H1 (cell line): ENCODE results near the gene CORO7. TPM values are rescaled to one million over a fixed set of nuclear protein-coding genes. Genes with fewer than 3 reads are reported as not detected.
"Not testable (repeated sequence)": the region's sequence is repeated elsewhere in the genome, so short reads cannot be mapped to it uniquely, and the experiment has no call there.

Experiments used
- CTCF ChIA-PET: fragments of 300-600 bp; sonication (Branson Sonifier 250); formaldehyde crosslinking; loops from one replicate; lab custom pipeline; 2021; ENCODE audit not compliant: partially characterized antibody; lab: Charles Lee
- POLR2A ChIA-PET: fragments of 300-600 bp; sonication (Branson Sonifier 250); formaldehyde crosslinking; loops from one replicate; lab custom pipeline; 2021; ENCODE audit warnings: inconsistent platforms; ENCODE audit not compliant: partially characterized antibody; lab: Charles Lee
- DNase-seq, 2 experiments: peaks; one replicate each; pipeline versions ENCODE4 v3.0.0 to v3.0.0-alpha.2; 2010 to 2022; ENCODE audit warnings: low spot score in 2 of 2, low read depth in 1 of 2, mixed read lengths in 1 of 2
- FAIRE-seq: peaks from 2 replicates; lab custom pipeline; 2011; peaks lifted over from hg19 to GRCh38; lab: Jason Lieb, UNC
- H2AFZ ChIP-seq: 2 replicates; pipeline ENCODE4 v1.8.1; 2012; ENCODE audit warnings: low read length, inconsistent platforms
- H2AK5ac ChIP-seq: 2 replicates; pipeline ENCODE4 v1.6.1; 2013; ENCODE audit warnings: low read depth, low read length
- H2BK120ac ChIP-seq: replicated peaks from 2 replicates; pipeline ENCODE3; 2013; ENCODE audit warnings: low read depth, low read length, inconsistent platforms
- H2BK12ac ChIP-seq: 2 replicates; pipeline ENCODE4 v1.6.1; 2013; ENCODE audit warnings: low read depth, low read length
- H2BK15ac ChIP-seq: 2 replicates; pipeline ENCODE4 v1.6.1; 2013; ENCODE audit warnings: low read length
- H2BK20ac ChIP-seq: 2 replicates; pipeline ENCODE4 v1.6.1; 2013; ENCODE audit warnings: low read length
- H2BK5ac ChIP-seq: 2 replicates; pipeline ENCODE4 v1.6.1; 2013; ENCODE audit warnings: low read depth, low read length
- H3K14ac ChIP-seq: 2 replicates; pipeline ENCODE4 v1.6.1; 2013; ENCODE audit warnings: inconsistent platforms; ENCODE audit not compliant: insufficient read length
- H3K18ac ChIP-seq: 2 replicates; pipeline ENCODE4 v1.6.1; 2013; ENCODE audit warnings: low read length; ENCODE audit errors: extremely low read depth
- H3K23ac ChIP-seq: 2 replicates; pipeline ENCODE4 v1.6.1; 2013; ENCODE audit warnings: inconsistent platforms; ENCODE audit not compliant: insufficient read length
- H3K23me2 ChIP-seq: 2 replicates; pipeline ENCODE4 v1.6.1; 2013; ENCODE audit warnings: low read depth, low read length
- H3K27ac ChIP-seq: 2 replicates; pipeline ENCODE4 v1.6.1; 2011; ENCODE audit warnings: low read depth, low read length, inconsistent platforms
- H3K27me3 ChIP-seq, 4 experiments: replicated peaks in 1 of 4; 1 replicate in 1 of 4; 2 replicates in 3 of 4; pipeline versions ENCODE4 v1.6.1 to v1.8.1; 2011 to 2013; ENCODE audit warnings: low read length in 3 of 4, mild to moderate bottlenecking in 3 of 4, inconsistent platforms in 2 of 4, mixed read lengths in 2 of 4, moderate library complexity in 1 of 4; ENCODE audit not compliant: control insufficient read depth in 3 of 4, insufficient read depth in 3 of 4; ENCODE audit errors: extremely low read depth in 1 of 4
- H3K36me3 ChIP-seq, 4 experiments: 2 replicates each; pipeline versions ENCODE4 v1.6.1 to v1.8.1; 2011 to 2013; ENCODE audit warnings: mild to moderate bottlenecking in 4 of 4, low read length in 3 of 4, moderate library complexity in 2 of 4, control low read depth in 1 of 4, inconsistent platforms in 1 of 4; ENCODE audit not compliant: insufficient read depth in 4 of 4, control insufficient read depth in 2 of 4
- H3K4ac ChIP-seq: replicated peaks from 2 replicates; pipeline ENCODE3; 2013; ENCODE audit warnings: low read length, low read depth, mixed read lengths, inconsistent platforms; ENCODE audit not compliant: insufficient read length
- H3K4me1 ChIP-seq, 4 experiments: replicated peaks in 1 of 4; 1 replicate in 1 of 4; 2 replicates in 3 of 4; pipeline versions ENCODE4 v1.6.1 to v1.8.1; 2011 to 2013; ENCODE audit warnings: low read length in 3 of 4, inconsistent platforms in 2 of 4, mixed read lengths in 1 of 4; ENCODE audit not compliant: insufficient read depth in 4 of 4, control insufficient read depth in 3 of 4
- H3K4me2 ChIP-seq, 2 experiments: 2 replicates each; pipeline versions ENCODE4 v1.6.1 to v1.8.1; 2011 to 2013; ENCODE audit warnings: low read depth in 2 of 2, low read length in 2 of 2, control low read depth in 1 of 2, inconsistent platforms in 1 of 2, mild to moderate bottlenecking in 1 of 2; ENCODE audit not compliant: insufficient read depth in 1 of 2
- H3K4me3 ChIP-seq, 4 experiments: fragments of 200-600, 300-600 bp in 1 of 4; sonication (generic), shearing (Covaris generic), sonication (Bioruptor Twin) in 1 of 4; 2 replicates each; pipeline versions ENCODE4 v1.5.1 to v1.8.1; 2011 to 2016; ENCODE audit warnings: low read length in 4 of 4, low read depth in 3 of 4, control low read depth in 2 of 4, inconsistent platforms in 2 of 4, mild to moderate bottlenecking in 2 of 4, mixed read lengths in 1 of 4, moderate library complexity in 1 of 4; ENCODE audit not compliant: insufficient read depth in 2 of 4; ENCODE audit errors: extremely low read depth in 1 of 4
- H3K56ac ChIP-seq: replicated peaks from 2 replicates; pipeline ENCODE3; 2013; ENCODE audit warnings: low read depth, mild to moderate bottlenecking, mixed read lengths, low read length, inconsistent platforms; ENCODE audit not compliant: insufficient read length
- H3K79me1 ChIP-seq: 2 replicates; pipeline ENCODE4 v1.6.1; 2013; ENCODE audit warnings: low read depth, low read length, control low read depth
- H3K79me2 ChIP-seq, 2 experiments: 2 replicates each; pipeline versions ENCODE4 v1.6.1 to v1.8.1; 2012 to 2013; ENCODE audit warnings: low read length in 2 of 2, mild to moderate bottlenecking in 2 of 2, inconsistent platforms in 1 of 2; ENCODE audit not compliant: insufficient read depth in 2 of 2, control insufficient read depth in 1 of 2
- H3K9ac ChIP-seq, 4 experiments: replicated peaks in 1 of 4; 1 replicate in 1 of 4; 2 replicates in 3 of 4; pipeline versions ENCODE4 v1.6.1 to v1.8.1; 2011 to 2013; ENCODE audit warnings: low read depth in 3 of 4, low read length in 3 of 4, control low read depth in 2 of 4, mild to moderate bottlenecking in 2 of 4, moderate library complexity in 2 of 4, inconsistent platforms in 1 of 4; ENCODE audit errors: extremely low read depth in 1 of 4
- H3K9me3 ChIP-seq, 2 experiments: 2 replicates each; pipeline versions ENCODE4 v1.6.1 to v1.8.1; 2012 to 2013; ENCODE audit warnings: mild to moderate bottlenecking in 2 of 2, moderate library complexity in 2 of 2, control low read depth in 1 of 2, inconsistent platforms in 1 of 2, low read depth in 1 of 2, low read length in 1 of 2, mixed read lengths in 1 of 2; ENCODE audit not compliant: insufficient read depth in 2 of 2
- H4K20me1 ChIP-seq, 2 experiments: replicated peaks in 1 of 2; 2 replicates each; pipeline versions ENCODE3 to v1.8.1; 2011 to 2013; ENCODE audit warnings: inconsistent platforms in 2 of 2, low read length in 2 of 2, mild to moderate bottlenecking in 1 of 2; ENCODE audit not compliant: insufficient read depth in 2 of 2, control insufficient read depth in 1 of 2
- H4K5ac ChIP-seq: 2 replicates; pipeline ENCODE4 v1.6.1; 2013; ENCODE audit warnings: low read length, low read depth, mixed read lengths, inconsistent platforms; ENCODE audit not compliant: insufficient read length
- H4K8ac ChIP-seq: 2 replicates; pipeline ENCODE4 v1.8.0; 2013; ENCODE audit warnings: mild to moderate bottlenecking, moderate library complexity, low read length, inconsistent platforms; ENCODE audit not compliant: insufficient read depth; ENCODE audit errors: extremely low read depth
- H4K91ac ChIP-seq: replicated peaks from 2 replicates; pipeline ENCODE3; 2013; ENCODE audit warnings: low read length, mixed read lengths, inconsistent platforms; ENCODE audit not compliant: insufficient read length
- KDM1A ChIP-seq: fragments of 200-600, 300-600 bp; sonication (generic); IDR thresholded peaks from 2 replicates; pipeline ENCODE4 v1.7.1; 2016; ENCODE audit warnings: mild to moderate bottlenecking, low read length, borderline replicate concordance
- WGBS, 2 experiments: shearing (Covaris generic) in 1 of 2; methylation state at CpG; one replicate each; pipeline versions ENCODE4 v1.1.6 to v1.1.7; 2013 to 2015; ENCODE audit warnings: low lambda C conversion rate in 2 of 2, mixed read lengths in 2 of 2, inconsistent platforms in 1 of 2, low coverage in 1 of 2, missing lambda C conversion rate in 1 of 2; ENCODE audit not compliant: insufficient replicate concordance in 2 of 2, insufficient coverage in 1 of 2, insufficient read length in 1 of 2; ENCODE audit errors: extremely low coverage in 1 of 2, missing lambda C conversion rate in 1 of 2; 5-methylcytosine and 5-hydroxymethylcytosine counted together
- polyA plus RNA-seq, 7 experiments: library from polyadenylated mRNA; depleted of rRNA in 3 of 7; stranded (reverse) in 5 of 7; unstranded in 2 of 7; fragments of >200 nt in 5 of 7; fragments of 200-250 nt in 2 of 7; gene quantifications; 1 replicate in 5 of 7; 2 replicates in 1 of 7; 4 replicates in 1 of 7; pipeline versions ENCODE4 v1.2.1 to v1.2.3, GENCODE V29; 2011 to 2013; ENCODE audit warnings: missing spikeins in 2 of 7, mixed read lengths in 2 of 7
- total RNA-seq: library from RNA; stranded (reverse); fragmentation: NEBNext Ultra II Directional; extraction: Animal tissue kit (Norgen Biotek cat#: 25700); gene quantifications from 2 replicates; pipeline ENCODE4 v1.2.1, GENCODE V29; 2021

CORO7 gene
- total and polyA plus RNA-seq, 2 of the 8 experiments (the other 6 are each of a cell fraction or from before 2014, with no cell fraction given): 25.2 to 29.8 TPM

- H3K4ac ChIP-seq, H2AFZ ChIP-seq, H2BK20ac ChIP-seq, H3K56ac ChIP-seq, H2BK120ac ChIP-seq, H3K27me3 ChIP-seq, H4K5ac ChIP-seq, FAIRE-seq, H3K4me1 ChIP-seq, H2BK5ac ChIP-seq, H3K4me2 ChIP-seq, H3K27ac ChIP-seq, H3K14ac ChIP-seq, H3K9ac ChIP-seq, H3K18ac ChIP-seq, H2BK15ac ChIP-seq, H3K23me2 ChIP-seq, DNase-seq, H4K91ac ChIP-seq, H3K23ac ChIP-seq, H2AK5ac ChIP-seq, H3K4me3 ChIP-seq, H3K9me3 ChIP-seq, H4K8ac ChIP-seq, H2BK12ac ChIP-seq: not testable (repeated sequence)
- H4K20me1 ChIP-seq: peaks cover 15 to 29% of the 10 kb centered on the region in 2 experiments
- peak; percentile 20; the same call in 1 of the 2 replicates for TF ChIP-seq KDM1A
- ChIA-PET CTCF (interaction anchor here (1.0 to 12.6 kb wide), 3 partner anchors 9 to 59 kb away, joined by 3 to 159 read pairs (median 4); no protein-coding TSS in a partner anchor), POLR2A (interaction anchor here (0.7 to 1.3 kb wide), 3 partner anchors 12 to 64 kb away, joined by 3 to 5 read pairs (median 3); no protein-coding TSS in a partner anchor)
- peaks cover 16% of the 10 kb centered on the region for H3K79me1 ChIP-seq
- H3K79me2 ChIP-seq: peaks cover 11 to 58% of the 10 kb centered on the region in 2 experiments
- WGBS, 2 experiments: 92% methylated on average over 2 of the region's 10 CpGs; no CpG with 5 or more reads in 1 of the 2 experiments
- H3K36me3 ChIP-seq: peaks cover 2 to 29% (median 6%) of the 10 kb centered on the region in 4 experiments; a peak in 5 of 8 replicates
Measured at GRCh38 chr16:4344300-4344982, 72.0 kb downstream of the CORO7 start.
